IMR-90 (cell line): ENCODE data around the gene HAS3. TPM values are rescaled to one million over a fixed set of nuclear protein-coding genes. Genes with fewer than 3 reads are reported as not detected.

ENCODE experiments used
- ATAC-seq: fragments of 200-7000 bp; cut with Tn5 transposase; 2 replicates; pipeline ENCODE4 v1.9.1; 2020; ENCODE audit warnings: low read depth, mild to moderate bottlenecking, moderate library complexity
- BruUV-seq: library from RNA; stranded (reverse); fragments of 400-500 nt; replicated peaks from 2 replicates; lab custom pipeline; 2021; lab: Mats Ljungman, UMichigan
- CTCF ChIA-PET: fragments of 300-600 bp; formaldehyde crosslinking; extraction: SDS; loops from one replicate; lab custom pipeline; 2021; ENCODE audit warnings: antibody characterized with exemption; lab: Yijun Ruan, JAX
- POLR2A ChIA-PET: fragments of 300-600 bp; sonication (Branson Sonifier 250); formaldehyde crosslinking; loops from one replicate; lab custom pipeline; 2022; ENCODE audit warnings: antibody characterized with exemption; ENCODE audit not compliant: unreplicated experiment; lab: Charles Lee
- DNase-seq: peaks from one replicate; pipeline ENCODE4 v3.0.0; 2013
- H2AFZ ChIP-seq: replicated peaks from 2 replicates; pipeline ENCODE3; 2013; ENCODE audit warnings: low read length, mild to moderate bottlenecking; ENCODE audit not compliant: poor library complexity
- H2AK5ac ChIP-seq: 2 replicates; pipeline ENCODE4 v1.6.1; 2013; ENCODE audit warnings: low read depth, low read length, inconsistent platforms
- H2AK9ac ChIP-seq: replicated peaks from 2 replicates; pipeline ENCODE3; 2013; ENCODE audit warnings: mild to moderate bottlenecking, low read depth, low read length, moderate library complexity; ENCODE audit not compliant: poor library complexity
- H2BK120ac ChIP-seq: 2 replicates; pipeline ENCODE4 v1.6.1; 2013; ENCODE audit warnings: low read depth, low read length, inconsistent platforms
- H2BK15ac ChIP-seq: 3 replicates; pipeline ENCODE4 v1.6.1; 2013; ENCODE audit warnings: low read depth, low read length, inconsistent platforms
- H2BK20ac ChIP-seq: 2 replicates; pipeline ENCODE4 v1.6.1; 2013; ENCODE audit warnings: low read depth, mild to moderate bottlenecking, inconsistent platforms, low read length, moderate library complexity
- H2BK5ac ChIP-seq: 2 replicates; pipeline ENCODE4 v1.6.1; 2013; ENCODE audit warnings: mild to moderate bottlenecking, low read depth, low read length, inconsistent platforms; ENCODE audit not compliant: poor library complexity, severe bottlenecking
- H3K14ac ChIP-seq: replicated peaks from 2 replicates; pipeline ENCODE4 v1.6.1; 2013; ENCODE audit warnings: low read depth, low read length, inconsistent platforms
- H3K18ac ChIP-seq: 2 replicates; pipeline ENCODE4 v1.6.1; 2013; ENCODE audit warnings: low read depth, low read length, control low read depth
- H3K23ac ChIP-seq: 2 replicates; pipeline ENCODE4 v1.6.1; 2013; ENCODE audit warnings: low read depth, low read length, inconsistent platforms
- H3K27ac ChIP-seq: 2 replicates; pipeline ENCODE4 v1.5.1; 2013; ENCODE audit warnings: mild to moderate bottlenecking, control low read depth, low read length; ENCODE audit not compliant: insufficient read depth
- H3K27me3 ChIP-seq: 2 replicates; pipeline ENCODE4 v1.6.1; 2013; ENCODE audit warnings: low read length; ENCODE audit not compliant: control insufficient read depth, insufficient read depth
- H3K36me3 ChIP-seq: 2 replicates; pipeline ENCODE4 v1.6.1; 2013; ENCODE audit warnings: low read length, mixed read lengths; ENCODE audit not compliant: control insufficient read depth, insufficient read depth
- H3K4ac ChIP-seq: 2 replicates; pipeline ENCODE4 v1.6.1; 2013; ENCODE audit warnings: low read depth, low read length, inconsistent platforms
- H3K4me1 ChIP-seq: 2 replicates; pipeline ENCODE4 v1.6.1; 2013; ENCODE audit warnings: low read length, mixed read lengths; ENCODE audit not compliant: control insufficient read depth, insufficient read depth
- H3K4me2 ChIP-seq: 2 replicates; pipeline ENCODE4 v1.6.1; 2013; ENCODE audit warnings: low read depth, mild to moderate bottlenecking, control low read depth, low read length, moderate library complexity
- H3K4me3 ChIP-seq: 2 replicates; pipeline ENCODE4 v1.5.1; 2013; ENCODE audit warnings: low read depth, mild to moderate bottlenecking, control low read depth, low read length, moderate library complexity; ENCODE audit not compliant: insufficient read depth
- H3K56ac ChIP-seq: 2 replicates; pipeline ENCODE4 v1.6.1; 2013; ENCODE audit warnings: low read length, inconsistent platforms; ENCODE audit not compliant: insufficient read depth; ENCODE audit errors: extremely low read depth
- H3K79me1 ChIP-seq, 2 experiments: 2 replicates each; pipeline ENCODE4 v1.6.1; 2013; ENCODE audit warnings: low read length in 2 of 2, inconsistent platforms in 1 of 2, low read depth in 1 of 2
- H3K9ac ChIP-seq: 2 replicates; pipeline ENCODE4 v1.6.1; 2013; ENCODE audit warnings: low read depth, low read length, control low read depth
- H3K9me1 ChIP-seq: 2 replicates; pipeline ENCODE4 v1.6.1; 2013; ENCODE audit warnings: low read length, inconsistent platforms; ENCODE audit not compliant: insufficient read depth
- H3K9me3 ChIP-seq: 2 replicates; pipeline ENCODE4 v1.6.1; 2013; ENCODE audit warnings: low read length; ENCODE audit not compliant: control insufficient read depth, insufficient read depth
- H4K20me1 ChIP-seq: 2 replicates; pipeline ENCODE4 v1.6.1; 2013; ENCODE audit warnings: low read length, inconsistent platforms; ENCODE audit not compliant: insufficient read depth
- H4K5ac ChIP-seq: 2 replicates; pipeline ENCODE4 v1.6.1; 2013; ENCODE audit warnings: mild to moderate bottlenecking, low read depth, low read length, control low read depth
- H4K8ac ChIP-seq, 2 experiments: 2 replicates each; pipeline ENCODE4 v1.6.1; 2013; ENCODE audit warnings: low read depth in 2 of 2, low read length in 2 of 2, control low read depth in 1 of 2, inconsistent platforms in 1 of 2
- H4K91ac ChIP-seq: 2 replicates; pipeline ENCODE4 v1.6.1; 2013; ENCODE audit warnings: low read depth, low read length, inconsistent platforms; ENCODE audit not compliant: insufficient read depth
- BHLHE40 ChIP-seq: fragments of 150-350 bp; IDR thresholded peaks from 2 replicates; pipeline ENCODE4 v1.6.1; 2016; ENCODE audit warnings: mild to moderate bottlenecking, low read depth, low read length
- CEBPB ChIP-seq: IDR thresholded peaks from 2 replicates; pipeline ENCODE4 v1.6.1; 2012; ENCODE audit warnings: low read depth, low read length, improper control_type of control experiment
- CHD1 ChIP-seq: IDR thresholded peaks from 2 replicates; pipeline ENCODE4 v1.6.1; 2012; ENCODE audit warnings: low read depth, low read length, improper control_type of control experiment
- ELK1 ChIP-seq: fragments of 150-350 bp; IDR thresholded peaks from 2 replicates; pipeline ENCODE4 v1.6.1; 2016; ENCODE audit warnings: low read depth, mild to moderate bottlenecking, low read length, moderate library complexity, borderline replicate concordance
- FOS ChIP-seq: fragments of 150-350 bp; IDR thresholded peaks from 2 replicates; pipeline ENCODE4 v1.6.1; 2016; ENCODE audit warnings: low read depth, low read length
- MAFK ChIP-seq: IDR thresholded peaks from 2 replicates; pipeline ENCODE4 v1.6.1; 2012; ENCODE audit warnings: low read depth, low read length, improper control_type of control experiment
- MAZ ChIP-seq: IDR thresholded peaks from 2 replicates; pipeline ENCODE4 v1.6.1; 2012; ENCODE audit warnings: low read depth, mild to moderate bottlenecking, low read length, improper control_type of control experiment, moderate library complexity, borderline replicate concordance
- MXI1 ChIP-seq: IDR thresholded peaks from 2 replicates; pipeline ENCODE4 v1.6.1; 2012; ENCODE audit warnings: low read depth, mild to moderate bottlenecking, low read length, moderate library complexity, borderline replicate concordance
- NFE2L2 ChIP-seq: fragments of 150-350 bp; IDR thresholded peaks from 2 replicates; pipeline ENCODE4 v1.6.1; 2016; ENCODE audit warnings: low read depth, mild to moderate bottlenecking, low read length
- POLR2A ChIP-seq: IDR thresholded peaks from 2 replicates; pipeline ENCODE4 v1.6.1; 2012; ENCODE audit warnings: mild to moderate bottlenecking, low read depth, low read length
- RAD21 ChIP-seq: IDR thresholded peaks from 2 replicates; pipeline ENCODE4 v1.6.1; 2012; ENCODE audit warnings: low read length, improper control_type of control experiment
- RCOR1 ChIP-seq: IDR thresholded peaks from 2 replicates; pipeline ENCODE4 v1.6.1; 2012; ENCODE audit warnings: mild to moderate bottlenecking, low read length, improper control_type of control experiment; ENCODE audit not compliant: insufficient replicate concordance
- RFX5 ChIP-seq: IDR thresholded peaks from 2 replicates; pipeline ENCODE4 v1.8.0; 2012; ENCODE audit warnings: low read depth, mild to moderate bottlenecking, low read length, moderate library complexity
- SMC3 ChIP-seq: fragments of 150-350 bp; IDR thresholded peaks from 2 replicates; pipeline ENCODE4 v1.6.1; 2016; ENCODE audit warnings: low read depth, mild to moderate bottlenecking, antibody characterized with exemption, low read length, moderate library complexity
- WGBS, 2 experiments: methylation state at CpG; one replicate each; pipeline versions ENCODE4 v1.1.5 to v1.1.7; 2013; ENCODE audit warnings: missing lambda C conversion rate in 2 of 2; ENCODE audit not compliant: insufficient read length in 1 of 2; ENCODE audit errors: extremely low coverage in 2 of 2; 5-methylcytosine and 5-hydroxymethylcytosine counted together
- dilution Hi-C: fragments of 300-500 bp; cut with HindIII; formaldehyde crosslinking; loops from one replicate; pipeline ENCODE4 v1.14.3; 2018; ENCODE audit warnings: low sequenced_read_pairs; ENCODE audit not compliant: unreplicated experiment
- in situ Hi-C: fragments of 300-500 bp; cut with MboI; formaldehyde crosslinking; loops from 3 replicates; pipeline ENCODE4 v1.14.3; 2019; ENCODE audit warnings: low sequenced_read_pairs, inconsistent platforms, mixed read lengths
- intact Hi-C: fragments of 100-400 bp; cut with micrococcal nuclease; formaldehyde crosslinking; loops from 2 replicates; pipeline ENCODE4 v1.10.0; 2022
- polyA plus RNA-seq, 3 experiments: library from polyadenylated mRNA; depleted of rRNA; stranded (reverse); fragments of >200 nt; gene quantifications; 2 replicates each; pipeline ENCODE4 v1.2.3, GENCODE V29; 2012; ENCODE audit warnings: low replicate concordance in 1 of 3
- total RNA-seq: library from RNA; depleted of rRNA; stranded (reverse); fragments of >200 nt; gene quantifications from 2 replicates; pipeline ENCODE4 v1.2.3, GENCODE V29; 2012
- TF ChIP-seq, protein P1 (sequence below): fragments of 150-350 bp; IDR thresholded peaks from 2 replicates; pipeline ENCODE4 v1.6.1; 2017; ENCODE audit warnings: mild to moderate bottlenecking, antibody characterized with exemption, low read length, low read depth
- TF ChIP-seq, protein P2 (sequence below): conservative IDR thresholded peaks from 2 replicates; pipeline ENCODE4 v1.5.1; 2012; ENCODE audit warnings: mild to moderate bottlenecking, low read depth, low read length, improper control_type of control experiment

The HAS3 gene
- total and polyA plus RNA-seq, 2 of the 4 experiments (the other 2 are of a cell fraction): 0.36 to 0.97 TPM

- Histone ChIP-seq H2BK15ac (no peak overlapping the region), H3K4me1 (peaks cover 5% of the 10 kb centered on the region), H2AFZ (no peak overlapping the region), H4K91ac (no peak overlapping the region), H3K4me3 (no peak overlapping the region), H4K8ac (no peak overlapping the region), H4K5ac (no peak overlapping the region), H4K20me1 (no peaks in the 10 kb centered on the region), H3K9ac (no peak overlapping the region), H3K4ac (no peak overlapping the region), H3K27me3 (no peaks in the 10 kb centered on the region), H3K79me1 (no peaks in the 10 kb centered on the region; a peak in 2 of 4 replicates), H3K18ac (no peak overlapping the region), H3K4me2 (no peak overlapping the region), H3K9me3 (no peaks in the 10 kb centered on the region), H2AK5ac (no peak overlapping the region), H2BK5ac (no peak overlapping the region), H3K36me3 (no peaks in the 10 kb centered on the region), H3K27ac (no peak overlapping the region), H3K14ac (no peak overlapping the region), H3K56ac (no peak overlapping the region), H2AK9ac (no peak overlapping the region), H2BK20ac (no peak overlapping the region), H3K9me1 (peaks cover 9% of the 10 kb centered on the region; the same call in 1 of the 2 replicates), H2BK120ac (no peak overlapping the region), H3K23ac (no peak overlapping the region)
- no peak for ATAC-seq
- no peak for DNase-seq
- no TSS peak for BruUV-seq
- WGBS, 2 experiments: no CpG with 5 or more reads among the region's 3 CpGs
- intact Hi-C loops (no loop called here), in situ Hi-C loops (no loop called here), dilution Hi-C loops (no loop called here)
- POLR2A ChIA-PET: no interaction called here
- CTCF ChIA-PET: no interaction called here
- TF ChIP-seq SMC3 (no peak), ELK1 (no peak), NFE2L2 (no peak), POLR2A (no peak), BHLHE40 (no peak), RFX5 (no peak), CHD1 (no peak), MAZ (no peak), RCOR1 (no peak), CEBPB (no peak), FOS (no peak), MXI1 (no peak), RAD21 (no peak), MAFK (no peak)
- TF ChIP-seq, protein P1, sequence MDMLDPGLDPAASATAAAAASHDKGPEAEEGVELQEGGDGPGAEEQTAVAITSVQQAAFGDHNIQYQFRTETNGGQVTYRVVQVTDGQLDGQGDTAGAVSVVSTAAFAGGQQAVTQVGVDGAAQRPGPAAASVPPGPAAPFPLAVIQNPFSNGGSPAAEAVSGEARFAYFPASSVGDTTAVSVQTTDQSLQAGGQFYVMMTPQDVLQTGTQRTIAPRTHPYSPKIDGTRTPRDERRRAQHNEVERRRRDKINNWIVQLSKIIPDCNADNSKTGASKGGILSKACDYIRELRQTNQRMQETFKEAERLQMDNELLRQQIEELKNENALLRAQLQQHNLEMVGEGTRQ: no peak
- TF ChIP-seq, protein P2, sequence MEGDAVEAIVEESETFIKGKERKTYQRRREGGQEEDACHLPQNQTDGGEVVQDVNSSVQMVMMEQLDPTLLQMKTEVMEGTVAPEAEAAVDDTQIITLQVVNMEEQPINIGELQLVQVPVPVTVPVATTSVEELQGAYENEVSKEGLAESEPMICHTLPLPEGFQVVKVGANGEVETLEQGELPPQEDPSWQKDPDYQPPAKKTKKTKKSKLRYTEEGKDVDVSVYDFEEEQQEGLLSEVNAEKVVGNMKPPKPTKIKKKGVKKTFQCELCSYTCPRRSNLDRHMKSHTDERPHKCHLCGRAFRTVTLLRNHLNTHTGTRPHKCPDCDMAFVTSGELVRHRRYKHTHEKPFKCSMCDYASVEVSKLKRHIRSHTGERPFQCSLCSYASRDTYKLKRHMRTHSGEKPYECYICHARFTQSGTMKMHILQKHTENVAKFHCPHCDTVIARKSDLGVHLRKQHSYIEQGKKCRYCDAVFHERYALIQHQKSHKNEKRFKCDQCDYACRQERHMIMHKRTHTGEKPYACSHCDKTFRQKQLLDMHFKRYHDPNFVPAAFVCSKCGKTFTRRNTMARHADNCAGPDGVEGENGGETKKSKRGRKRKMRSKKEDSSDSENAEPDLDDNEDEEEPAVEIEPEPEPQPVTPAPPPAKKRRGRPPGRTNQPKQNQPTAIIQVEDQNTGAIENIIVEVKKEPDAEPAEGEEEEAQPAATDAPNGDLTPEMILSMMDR: no peak
Observed at GRCh38 chr16:69071036-69071435, 34.4 kb upstream of the HAS3 start.
